Adrenal gland (tissue), 5 donors: ENCODE measurements around the gene PRR3.

Experiments used
- POLR2A ChIP-seq, 2 donors: fragments of 450-650 bp; IDR thresholded peaks; one replicate each; pipeline ENCODE4 v1.6.1; 2017; ENCODE audit warnings: antibody characterized with exemption in 2 of 2, mild to moderate bottlenecking in 2 of 2, moderate library complexity in 1 of 2
- TF ChIP-seq, protein P1 (sequence below), 6 experiments: fragments of 450-650 bp in 4 of 6; fragments of 200-600 bp in 2 of 6; sonication (generic) in 1 of 6; IDR thresholded peaks; 1 replicate in 5 of 6; 2 replicates in 1 of 6; pipeline versions ENCODE4 v1.5.1 to v1.8.0; 2016 to 2021; ENCODE audit warnings: antibody characterized with exemption in 6 of 6, mild to moderate bottlenecking in 2 of 6, moderate library complexity in 1 of 6
- donor health status: DM: no; HTN: no; CAD: no.

GRCh38 chr6:30599625-30600324 lies 42.7 kb downstream of the PRR3 start:
- TF ChIP-seq, protein P1, sequence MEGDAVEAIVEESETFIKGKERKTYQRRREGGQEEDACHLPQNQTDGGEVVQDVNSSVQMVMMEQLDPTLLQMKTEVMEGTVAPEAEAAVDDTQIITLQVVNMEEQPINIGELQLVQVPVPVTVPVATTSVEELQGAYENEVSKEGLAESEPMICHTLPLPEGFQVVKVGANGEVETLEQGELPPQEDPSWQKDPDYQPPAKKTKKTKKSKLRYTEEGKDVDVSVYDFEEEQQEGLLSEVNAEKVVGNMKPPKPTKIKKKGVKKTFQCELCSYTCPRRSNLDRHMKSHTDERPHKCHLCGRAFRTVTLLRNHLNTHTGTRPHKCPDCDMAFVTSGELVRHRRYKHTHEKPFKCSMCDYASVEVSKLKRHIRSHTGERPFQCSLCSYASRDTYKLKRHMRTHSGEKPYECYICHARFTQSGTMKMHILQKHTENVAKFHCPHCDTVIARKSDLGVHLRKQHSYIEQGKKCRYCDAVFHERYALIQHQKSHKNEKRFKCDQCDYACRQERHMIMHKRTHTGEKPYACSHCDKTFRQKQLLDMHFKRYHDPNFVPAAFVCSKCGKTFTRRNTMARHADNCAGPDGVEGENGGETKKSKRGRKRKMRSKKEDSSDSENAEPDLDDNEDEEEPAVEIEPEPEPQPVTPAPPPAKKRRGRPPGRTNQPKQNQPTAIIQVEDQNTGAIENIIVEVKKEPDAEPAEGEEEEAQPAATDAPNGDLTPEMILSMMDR (IDR thresholded peaks at IDR 0.05), result no peak
- no peak for TF ChIP-seq POLR2A (IDR thresholded peaks at IDR 0.05)
